Measurements from ENCODE around the gene ANKLE1. TPM values are rescaled to one million over a fixed set of nuclear protein-coding genes. Genes with fewer than 3 reads are reported as not detected.

ANKLE1 gene
- total and polyA plus RNA-seq, 2 donors (not counting 1 experiment from before 2014, with no cell fraction given), result 0.08 to 0.17 TPM

DNA sequence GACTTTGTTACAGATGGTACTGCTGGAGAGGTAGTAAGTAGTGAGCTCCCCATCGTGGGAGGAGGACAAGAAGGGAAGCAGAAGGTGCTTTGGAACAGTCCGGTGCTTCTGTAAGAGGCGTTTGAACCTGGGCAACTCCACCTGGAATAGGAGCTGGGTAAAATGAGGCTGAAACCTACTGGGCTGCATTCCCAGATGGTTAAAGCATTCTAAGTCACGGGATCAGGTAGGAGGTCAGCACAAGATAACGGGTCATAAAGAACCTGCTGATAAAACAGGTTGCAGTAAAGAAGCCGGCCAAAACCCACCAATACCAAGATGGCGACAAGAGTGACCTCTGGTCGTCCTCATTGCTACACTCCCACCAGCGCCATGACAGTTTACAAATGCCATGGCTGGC is 5.1 kb downstream of the ANKLE1 start:
- TF ChIP-seq EZH2 (IDR thresholded peaks at IDR 0.05; ENCODE audit: low read length, missing control alignments), result no peak
- TF ChIP-seq, protein P1, sequence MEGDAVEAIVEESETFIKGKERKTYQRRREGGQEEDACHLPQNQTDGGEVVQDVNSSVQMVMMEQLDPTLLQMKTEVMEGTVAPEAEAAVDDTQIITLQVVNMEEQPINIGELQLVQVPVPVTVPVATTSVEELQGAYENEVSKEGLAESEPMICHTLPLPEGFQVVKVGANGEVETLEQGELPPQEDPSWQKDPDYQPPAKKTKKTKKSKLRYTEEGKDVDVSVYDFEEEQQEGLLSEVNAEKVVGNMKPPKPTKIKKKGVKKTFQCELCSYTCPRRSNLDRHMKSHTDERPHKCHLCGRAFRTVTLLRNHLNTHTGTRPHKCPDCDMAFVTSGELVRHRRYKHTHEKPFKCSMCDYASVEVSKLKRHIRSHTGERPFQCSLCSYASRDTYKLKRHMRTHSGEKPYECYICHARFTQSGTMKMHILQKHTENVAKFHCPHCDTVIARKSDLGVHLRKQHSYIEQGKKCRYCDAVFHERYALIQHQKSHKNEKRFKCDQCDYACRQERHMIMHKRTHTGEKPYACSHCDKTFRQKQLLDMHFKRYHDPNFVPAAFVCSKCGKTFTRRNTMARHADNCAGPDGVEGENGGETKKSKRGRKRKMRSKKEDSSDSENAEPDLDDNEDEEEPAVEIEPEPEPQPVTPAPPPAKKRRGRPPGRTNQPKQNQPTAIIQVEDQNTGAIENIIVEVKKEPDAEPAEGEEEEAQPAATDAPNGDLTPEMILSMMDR (conservative IDR thresholded peaks at IDR 0.05 in 1 of 2, IDR thresholded peaks at IDR 0.05 in 1 of 2; ENCODE audit: low read depth in 1 of 2, low read length in 2 of 2), result no peak
- Histone ChIP-seq H4K20me1 (ENCODE audit: control insufficient read depth, extremely low read depth, insufficient read depth, low read length) (no peaks in the 10 kb centered on the region), H3K27ac (ENCODE audit: insufficient read depth, low read length) (no peak overlapping the region), H3K36me3 (ENCODE audit: control insufficient read depth, insufficient read depth, low read length) (no peaks in the 10 kb centered on the region), H3K9me3 (ENCODE audit: control insufficient read depth, insufficient read depth, low read depth, low read length) (no peaks in the 10 kb centered on the region), H2AFZ (ENCODE audit: low read length) (no peak overlapping the region), H3K79me2 (ENCODE audit: control insufficient read depth, insufficient read depth, low read length) (no peaks in the 10 kb centered on the region), H3K4me3 (replicated peaks in 1 of 4; ENCODE audit: control extremely low read depth in 1 of 4, insufficient read depth in 1 of 4, low read depth in 3 of 4, low read length in 4 of 4) (no peak overlapping the region), H3K27me3 (ENCODE audit: control insufficient read depth, insufficient read depth, low read length) (no peaks in the 10 kb centered on the region), H3K9ac (ENCODE audit: insufficient read depth, low read length) (no peak overlapping the region), H3K4me2 (ENCODE audit: extremely low read depth, insufficient read depth, low read length) (no peak overlapping the region), H3K4me1 (ENCODE audit: control insufficient read depth, extremely low read depth, insufficient read depth, low read length) (no peaks in the 10 kb centered on the region)
- no peak for DNase-seq (ENCODE audit: low read depth in 2 of 2)

DNA sequence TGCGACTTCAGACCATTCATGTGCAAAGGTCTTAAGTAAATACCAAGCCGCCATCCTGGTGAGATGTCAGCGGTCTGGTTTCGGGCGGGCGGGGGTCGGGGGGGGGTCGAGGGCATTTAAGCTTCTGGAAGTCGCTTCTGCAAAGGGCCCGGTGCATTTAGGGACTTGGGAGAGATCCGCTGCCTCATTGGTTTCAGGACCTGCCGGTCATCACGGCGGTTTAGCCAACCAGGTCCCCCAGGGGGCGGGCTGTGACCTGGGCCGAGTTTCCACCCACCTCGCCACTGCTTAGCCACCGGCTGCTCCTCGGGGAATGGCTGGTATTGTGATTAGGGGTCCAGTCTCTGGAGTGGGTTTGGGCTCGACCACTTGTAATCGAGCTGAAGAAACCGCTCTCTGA is 7.8 kb downstream of the ANKLE1 start:
- Histone ChIP-seq H3K9ac (ENCODE audit: insufficient read depth, low read length) (no peak overlapping the region), H3K4me3 (replicated peaks in 1 of 4; ENCODE audit: control extremely low read depth in 1 of 4, insufficient read depth in 1 of 4, low read depth in 3 of 4, low read length in 4 of 4) (peak overlapping the region in 1 of 4 experiments; percentile 16), H4K20me1 (ENCODE audit: control insufficient read depth, extremely low read depth, insufficient read depth, low read length) (no peaks in the 10 kb centered on the region), H3K79me2 (ENCODE audit: control insufficient read depth, insufficient read depth, low read length) (no peaks in the 10 kb centered on the region), H3K9me3 (ENCODE audit: control insufficient read depth, insufficient read depth, low read depth, low read length) (no peaks in the 10 kb centered on the region), H3K27me3 (ENCODE audit: control insufficient read depth, insufficient read depth, low read length) (no peaks in the 10 kb centered on the region), H3K27ac (ENCODE audit: insufficient read depth, low read length) (no peak overlapping the region), H3K36me3 (ENCODE audit: control insufficient read depth, insufficient read depth, low read length) (no peaks in the 10 kb centered on the region), H3K4me2 (ENCODE audit: extremely low read depth, insufficient read depth, low read length) (peak overlapping the region; percentile 35), H3K4me1 (ENCODE audit: control insufficient read depth, extremely low read depth, insufficient read depth, low read length) (peaks cover 2% of the 10 kb centered on the region), H2AFZ (ENCODE audit: low read length) (no peak overlapping the region)
- no peak for TF ChIP-seq EZH2 (IDR thresholded peaks at IDR 0.05; ENCODE audit: low read length, missing control alignments)
- TF ChIP-seq, protein P1 (conservative IDR thresholded peaks at IDR 0.05 in 1 of 2, IDR thresholded peaks at IDR 0.05 in 1 of 2; ENCODE audit: low read depth in 1 of 2, low read length in 2 of 2), result no peak
- DNase-seq (ENCODE audit: low read depth in 2 of 2), result peak; percentile 90 to 92

DNA sequence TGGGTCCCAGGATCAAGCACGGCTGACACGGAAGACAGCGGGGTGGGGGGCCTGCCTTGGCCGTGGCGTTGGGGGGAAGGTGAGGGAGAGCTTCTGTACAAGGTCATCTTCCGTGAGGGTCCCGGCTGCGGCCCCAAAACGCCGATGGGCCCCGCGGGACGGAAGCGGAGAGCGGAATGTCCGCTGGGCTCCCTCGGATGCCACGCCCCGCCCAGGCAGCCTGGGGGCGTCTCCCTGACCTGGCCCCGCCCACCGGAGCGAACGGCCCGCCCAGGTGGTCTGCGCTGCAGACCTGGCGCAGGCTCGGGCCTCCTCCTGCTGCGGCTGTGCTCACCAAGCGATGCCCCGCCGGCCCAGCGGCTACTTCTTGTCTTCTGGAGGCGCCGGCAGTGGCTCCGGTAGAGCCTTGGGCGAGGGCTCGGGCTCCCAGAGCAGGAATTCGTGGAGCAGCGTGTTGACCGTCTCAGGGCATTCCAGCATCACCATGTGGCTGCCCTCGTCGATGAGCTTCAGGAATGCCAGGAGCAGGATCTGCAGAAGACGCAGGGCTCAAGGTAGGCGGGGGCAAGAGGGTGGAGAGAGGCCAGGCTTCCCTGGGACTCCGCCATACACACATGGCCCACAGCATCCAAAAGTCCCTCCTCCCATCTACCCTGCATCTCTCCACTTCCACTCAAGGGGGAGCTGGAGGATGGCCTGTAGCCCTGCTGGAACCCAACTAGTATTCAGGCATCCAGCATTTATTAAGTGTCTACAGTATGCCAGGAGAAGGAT is 10.8 kb downstream of the ANKLE1 start:
- Histone ChIP-seq H4K20me1 (ENCODE audit: control insufficient read depth, extremely low read depth, insufficient read depth, low read length) (no peaks in the 10 kb centered on the region), H3K27me3 (ENCODE audit: control insufficient read depth, insufficient read depth, low read length) (no peaks in the 10 kb centered on the region), H3K4me1 (ENCODE audit: control insufficient read depth, extremely low read depth, insufficient read depth, low read length) (peaks cover 2% of the 10 kb centered on the region), H3K4me2 (ENCODE audit: extremely low read depth, insufficient read depth, low read length) (peak overlapping the region; percentile 77), H3K9me3 (ENCODE audit: control insufficient read depth, insufficient read depth, low read depth, low read length) (no peaks in the 10 kb centered on the region), H3K36me3 (ENCODE audit: control insufficient read depth, insufficient read depth, low read length) (peaks cover 1% of the 10 kb centered on the region), H2AFZ (ENCODE audit: low read length) (peak overlapping the region; percentile 95), H3K4me3 (replicated peaks in 1 of 4; ENCODE audit: control extremely low read depth in 1 of 4, insufficient read depth in 1 of 4, low read depth in 3 of 4, low read length in 4 of 4) (peak overlapping the region; percentile 51 to 69 (median 58)), H3K79me2 (ENCODE audit: control insufficient read depth, insufficient read depth, low read length) (no peaks in the 10 kb centered on the region), H3K27ac (ENCODE audit: insufficient read depth, low read length) (peak overlapping the region; percentile 46), H3K9ac (ENCODE audit: insufficient read depth, low read length) (peak overlapping the region; percentile 48)
- DNase-seq (ENCODE audit: low read depth in 2 of 2), result peak; percentile 79 to 89
- TF ChIP-seq EZH2 (IDR thresholded peaks at IDR 0.05; ENCODE audit: low read length, missing control alignments), result no peak
- TF ChIP-seq, protein P1 (conservative IDR thresholded peaks at IDR 0.05 in 1 of 2, IDR thresholded peaks at IDR 0.05 in 1 of 2; ENCODE audit: low read depth in 1 of 2, low read length in 2 of 2), result peak; percentile 83 to 89

All from fibroblast of lung (primary cell).